Measurements from ENCODE around the gene FILIP1.

Gene FILIP1

GRCh38 chr6:75378101-75378500 lies 115.5 kb downstream of the FILIP1 start:
- no peak overlapping the region for H3K4me3 ChIP-seq (ENCODE audit: low read depth, low read length)
- CTCF ChIA-PET, result no interaction called here
- DNase-seq (ENCODE audit: low read depth, low spot score), result no peak
- POLR2A ChIA-PET, result no interaction called here
- no peak for TF ChIP-seq CTCF (IDR thresholded peaks at IDR 0.05; ENCODE audit: insufficient read depth, low read length, missing control alignments)

GRCh38 chr6:75377386-75377785 lies 116.2 kb downstream of the FILIP1 start:
- no peak for DNase-seq (ENCODE audit: low read depth, low spot score)
- H3K4me3 ChIP-seq (ENCODE audit: low read depth, low read length), result no peak overlapping the region
- CTCF ChIA-PET, result interaction anchor here (0.9 kb wide), 1 partner anchor 10 kb away, joined by 3 read pairs; no protein-coding TSS in a partner anchor
- no peak for TF ChIP-seq CTCF (IDR thresholded peaks at IDR 0.05; ENCODE audit: insufficient read depth, low read length, missing control alignments)
- POLR2A ChIA-PET, result no interaction called here

- TF ChIP-seq CTCF (IDR thresholded peaks at IDR 0.05; ENCODE audit: insufficient read depth, low read length, missing control alignments), result no peak
- no peak for DNase-seq (ENCODE audit: low read depth, low spot score)
- no peak overlapping the region for H3K4me3 ChIP-seq (ENCODE audit: low read depth, low read length)
- ChIA-PET POLR2A (no interaction called here), CTCF (interaction anchor here (0.9 to 1.3 kb wide), 2 partner anchors 9 to 11 kb away, joined by 3 to 4 read pairs; no protein-coding TSS in a partner anchor)
Observed at GRCh38 chr6:75376347-75377024, 117.1 kb downstream of the FILIP1 start.

- no peak overlapping the region for H3K4me3 ChIP-seq (ENCODE audit: low read depth, low read length)
- ChIA-PET POLR2A (no interaction called here), CTCF (no interaction called here)
- TF ChIP-seq CTCF (IDR thresholded peaks at IDR 0.05; ENCODE audit: insufficient read depth, low read length, missing control alignments), result no peak
- DNase-seq (ENCODE audit: low read depth, low spot score), result no peak
Observed at GRCh38 chr6:75374961-75375400, 118.6 kb downstream of the FILIP1 start.

GRCh38 chr6:75372884-75373283 lies 120.7 kb downstream of the FILIP1 start:
- CTCF ChIA-PET, result no interaction called here
- POLR2A ChIA-PET, result no interaction called here
- H3K4me3 ChIP-seq (ENCODE audit: low read depth, low read length), result no peak overlapping the region
- DNase-seq (ENCODE audit: low read depth, low spot score), result no peak
- TF ChIP-seq CTCF (IDR thresholded peaks at IDR 0.05; ENCODE audit: insufficient read depth, low read length, missing control alignments), result no peak

GRCh38 chr6:75370011-75370410 lies 123.6 kb downstream of the FILIP1 start:
- CTCF ChIA-PET, result interaction anchor here (1.1 to 1.8 kb wide), 4 partner anchors 14 to 159 kb away, joined by 4 to 5 read pairs (median 4); no protein-coding TSS in a partner anchor
- no peak overlapping the region for H3K4me3 ChIP-seq (ENCODE audit: low read depth, low read length)
- TF ChIP-seq CTCF (IDR thresholded peaks at IDR 0.05; ENCODE audit: insufficient read depth, low read length, missing control alignments), result no peak
- no peak for DNase-seq (ENCODE audit: low read depth, low spot score)
- POLR2A ChIA-PET, result no interaction called here

Data from AG04449 (cell line).